HG03378 (cell line): ENCODE results near the gene RAB3IP.

Experiments
- ATAC-seq: cut with Tn5 transposase; IDR thresholded peaks from one replicate; pipeline ENCODE4 v1.9.1; 2021; ENCODE audit warnings: mild to moderate bottlenecking, moderate library complexity; ENCODE audit not compliant: unreplicated experiment

Gene RAB3IP

GRCh38 chr12:69738351-69739286 lies at the start of gene RAB3IP:
Gene RAB3IP, plus strand, starts transcription at chr12:69738860. Its CDS starts 16,549 bp downstream, at chr12:69755409.
- ATAC-seq = peak; percentile 62

- no peak for ATAC-seq
Observed at GRCh38 chr12:69689638-69690037, 49.0 kb upstream of the RAB3IP start.

GRCh38 chr12:69694123-69694522 lies 44.5 kb upstream of the RAB3IP start:
- no peak for ATAC-seq

GRCh38 chr12:69698054-69698453 lies 40.6 kb upstream of the RAB3IP start:
- no peak for ATAC-seq

- no peak for ATAC-seq
Observed at GRCh38 chr12:69698769-69699540, 39.7 kb upstream of the RAB3IP start, which contains the start of gene BEST3. Gene BEST3, minus strand, starts transcription at chr12:69699303. Its CDS starts 1,505 bp downstream, at chr12:69697798.

- no peak for ATAC-seq
Observed at GRCh38 chr12:69701826-69702225, 36.8 kb upstream of the RAB3IP start.

GRCh38 chr12:69703146-69703642 lies 35.5 kb upstream of the RAB3IP start:
- ATAC-seq = no peak

GRCh38 chr12:69704357-69704756 lies 34.3 kb upstream of the RAB3IP start:
- no peak for ATAC-seq

- ATAC-seq = no peak
Observed at GRCh38 chr12:69708649-69709048, 30.0 kb upstream of the RAB3IP start.

GRCh38 chr12:69712826-69713225 lies 25.8 kb upstream of the RAB3IP start:
- no peak for ATAC-seq

- no peak for ATAC-seq
Observed at GRCh38 chr12:69714542-69714941, 24.1 kb upstream of the RAB3IP start.

- ATAC-seq = no peak
Observed at GRCh38 chr12:69719336-69720316, 19.0 kb upstream of the RAB3IP start.

GRCh38 chr12:69720750-69721149 lies 17.9 kb upstream of the RAB3IP start:
- ATAC-seq = no peak

GRCh38 chr12:69726922-69727321 lies 11.7 kb upstream of the RAB3IP start:
- no peak for ATAC-seq

GRCh38 chr12:69732088-69732487 lies 6.6 kb upstream of the RAB3IP start:
- ATAC-seq = no peak

- no peak for ATAC-seq
Observed at GRCh38 chr12:69733638-69734037, 5.0 kb upstream of the RAB3IP start.

- peak; percentile 43 for ATAC-seq
Observed at GRCh38 chr12:69739287-69740191, 879 bp downstream of the RAB3IP start.

- ATAC-seq = no peak
Observed at GRCh38 chr12:69744109-69744508, 5.4 kb downstream of the RAB3IP start.

- no peak for ATAC-seq
Observed at GRCh38 chr12:69751476-69751875, 12.8 kb downstream of the RAB3IP start.
